Neural crest cell (in vitro differentiated cells): Measurements from ENCODE around the gene CELF4. TPM values are rescaled to one million over a fixed set of nuclear protein-coding genes. Genes with fewer than 3 reads are reported as not detected.
A peak's percentile ranks its signal among the peaks of the same experiment; 100 is the strongest.

Experiments used
- DNase-seq: peaks from one replicate; pipeline ENCODE4 v3.0.0; 2021; ENCODE audit warnings: low read depth, mixed read lengths, low spot score
- H3K27ac Mint-ChIP-seq: one replicate; pipeline ENCODE4 v1.8.0; 2021; ENCODE audit warnings: mild to moderate bottlenecking, mixed read lengths; ENCODE audit not compliant: unreplicated experiment
- H3K27me3 Mint-ChIP-seq: 2 replicates; pipeline ENCODE4 v1.8.0; 2021; ENCODE audit warnings: low read depth, mild to moderate bottlenecking, mixed read lengths
- H3K36me3 Mint-ChIP-seq: 2 replicates; pipeline ENCODE4 v1.8.0; 2021; ENCODE audit warnings: low read depth, mild to moderate bottlenecking, mixed read lengths
- H3K4me1 Mint-ChIP-seq: 2 replicates; pipeline ENCODE4 v1.8.0; 2021; ENCODE audit warnings: mixed read lengths
- H3K4me3 Mint-ChIP-seq: one replicate; pipeline ENCODE4 v1.8.0; 2021; ENCODE audit warnings: mild to moderate bottlenecking, mixed read lengths
- H3K9me3 Mint-ChIP-seq: 2 replicates; pipeline ENCODE4 v1.8.0; 2021; ENCODE audit warnings: mixed read lengths
- CTCF ChIP-seq: fragments of 200-600 bp; sonication (generic); conservative IDR thresholded peaks from 2 replicates; pipeline ENCODE4 v1.5.0; 2021; ENCODE audit warnings: antibody characterized with exemption, mild to moderate bottlenecking
- total RNA-seq: library from RNA; stranded (reverse); gene quantifications from 2 replicates; pipeline ENCODE4 v1.2.1, GENCODE V29; 2021

CELF4 gene
- total RNA-seq, 1 donor from 2014 or later: 1.9 TPM

DNA sequence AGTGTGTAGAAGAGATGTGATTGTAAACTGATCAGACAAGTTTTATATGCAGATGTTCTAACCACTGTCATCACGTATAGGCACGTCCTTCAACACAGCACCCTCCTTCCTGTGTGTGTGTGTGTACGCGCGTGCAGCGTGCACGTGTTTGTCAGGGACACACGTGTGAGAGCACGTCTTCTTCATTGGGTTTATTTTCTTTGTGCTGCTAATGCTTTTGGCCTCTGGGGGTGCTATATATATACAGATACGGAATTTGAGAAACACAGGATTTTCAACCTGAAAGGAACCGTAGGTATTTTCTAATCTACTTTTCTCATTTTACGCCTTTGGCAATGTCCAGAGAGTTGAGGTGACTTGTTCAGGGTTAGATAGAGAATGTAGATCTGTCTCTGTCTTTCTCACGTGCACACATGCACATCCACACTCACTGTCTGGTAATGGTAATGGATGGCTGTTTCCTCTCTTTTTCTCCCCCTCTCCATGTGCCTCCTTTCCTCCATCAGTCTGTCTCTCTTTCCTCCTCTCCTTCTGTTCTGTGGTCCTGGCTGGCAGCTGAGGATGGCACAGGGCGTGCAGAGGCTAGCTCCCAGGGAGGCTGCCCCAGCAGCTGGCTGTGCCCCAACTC is 13.4 kb upstream of the CELF4 start:
- Mint-ChIP-seq H3K27ac (no peak overlapping the region), H3K9me3 (no peaks in the 10 kb centered on the region), H3K27me3 (peaks cover 54% of the 10 kb centered on the region), H3K4me1 (peaks cover 11% of the 10 kb centered on the region), H3K4me3 (no peak overlapping the region), H3K36me3 (no peaks in the 10 kb centered on the region)
- peak; percentile 68 for TF ChIP-seq CTCF
- no peak for DNase-seq

- Mint-ChIP-seq H3K4me1 (peaks cover 11% of the 10 kb centered on the region), H3K9me3 (no peaks in the 10 kb centered on the region), H3K27ac (no peak overlapping the region), H3K4me3 (no peak overlapping the region), H3K27me3 (peaks cover 53% of the 10 kb centered on the region), H3K36me3 (no peaks in the 10 kb centered on the region)
- TF ChIP-seq CTCF: no peak
- no peak for DNase-seq
These were observed 12.6 kb upstream of the CELF4 start for GRCh38 chr18:37578182-37578678.

DNA sequence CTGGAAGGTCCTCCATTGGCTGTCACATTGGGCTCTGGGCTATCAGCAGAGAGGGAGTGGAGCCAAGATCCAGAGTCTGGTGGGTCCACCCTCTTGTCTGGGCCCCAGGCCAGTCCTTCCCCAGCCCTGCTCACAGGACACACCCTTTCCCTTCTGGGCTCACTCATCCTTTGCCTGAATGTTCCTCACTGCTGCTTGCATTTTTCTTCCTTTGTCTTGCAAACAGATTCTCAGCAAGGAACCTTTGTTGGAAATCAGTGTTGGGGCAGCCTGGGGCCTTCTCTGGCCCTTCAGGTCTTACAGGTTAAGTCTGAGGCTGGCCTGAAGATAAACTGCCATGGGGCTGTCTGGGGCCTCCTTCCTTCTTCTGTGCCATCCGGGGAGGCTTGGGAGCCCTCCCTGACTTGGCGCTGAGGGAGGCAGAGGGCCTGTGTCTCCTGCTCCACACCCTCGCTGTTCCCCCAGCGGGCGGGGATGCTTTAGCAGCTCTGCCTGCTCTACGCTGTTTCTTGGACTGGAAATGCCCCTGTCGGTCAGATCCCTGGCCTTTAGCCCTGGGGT is 11.5 kb upstream of the CELF4 start:
- H3K27ac Mint-ChIP-seq: no peak overlapping the region
- H3K27me3 Mint-ChIP-seq: peaks cover 57% of the 10 kb centered on the region
- H3K36me3 Mint-ChIP-seq: no peaks in the 10 kb centered on the region
- no peaks in the 10 kb centered on the region for H3K9me3 Mint-ChIP-seq
- H3K4me1 Mint-ChIP-seq: peaks cover 11% of the 10 kb centered on the region
- no peak for TF ChIP-seq CTCF
- no peak overlapping the region for H3K4me3 Mint-ChIP-seq
- no peak for DNase-seq

DNA sequence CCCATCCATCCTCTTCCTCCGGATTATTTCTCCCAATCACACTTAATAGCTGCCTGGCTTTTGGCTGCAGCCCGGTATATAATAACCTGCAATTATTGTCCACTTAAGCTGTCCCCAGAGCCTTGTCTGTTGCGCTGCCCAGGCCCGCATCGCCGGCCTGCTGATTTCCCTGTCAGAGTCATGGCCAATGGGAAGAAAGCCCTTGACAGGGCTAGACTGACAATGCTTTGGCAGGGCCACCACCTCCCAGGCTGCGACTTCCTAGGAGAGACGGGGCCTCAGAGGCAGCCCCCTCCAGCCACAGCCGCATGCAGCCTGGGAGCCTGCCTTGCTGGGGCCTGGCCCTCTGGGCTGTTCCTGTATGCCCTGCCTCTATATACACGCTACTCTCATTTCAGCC is 10.0 kb upstream of the CELF4 start:
- peak overlapping the region; percentile 78 for H3K27ac Mint-ChIP-seq
- peak overlapping the region; percentile 49 for H3K4me3 Mint-ChIP-seq
- H3K27me3 Mint-ChIP-seq: peaks cover 57% of the 10 kb centered on the region
- TF ChIP-seq CTCF: no peak
- no peak for DNase-seq
- no peaks in the 10 kb centered on the region for H3K9me3 Mint-ChIP-seq
- peaks cover 11% of the 10 kb centered on the region for H3K4me1 Mint-ChIP-seq
- H3K36me3 Mint-ChIP-seq: no peaks in the 10 kb centered on the region

DNA sequence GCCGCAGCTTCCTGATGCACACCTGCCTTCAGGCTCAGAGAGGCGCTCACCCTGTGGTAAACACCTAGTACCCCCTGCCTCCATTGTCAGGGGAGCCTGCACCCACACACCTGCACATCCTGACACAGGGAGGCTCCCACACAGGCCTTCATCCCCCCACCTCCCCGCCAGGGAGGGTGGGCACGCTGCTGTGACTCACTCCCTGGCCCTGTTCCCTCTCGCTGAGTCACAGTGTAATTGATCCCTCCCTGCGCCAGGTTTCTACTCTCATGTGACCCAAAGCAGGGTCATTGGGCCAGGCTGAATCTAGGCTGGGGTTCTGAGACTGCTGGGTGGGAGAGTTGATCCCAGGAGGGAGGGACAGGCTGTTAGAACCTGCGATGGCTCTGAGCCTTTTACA is 8.5 kb upstream of the CELF4 start:
- Mint-ChIP-seq H3K36me3 (no peaks in the 10 kb centered on the region), H3K4me3 (no peak overlapping the region), H3K9me3 (no peaks in the 10 kb centered on the region), H3K4me1 (peaks cover 11% of the 10 kb centered on the region), H3K27me3 (peaks cover 63% of the 10 kb centered on the region), H3K27ac (no peak overlapping the region)
- no peak for TF ChIP-seq CTCF
- DNase-seq: no peak
